Stomach (tissue), 9 donors: ENCODE results near the gene CCDC116. TPM values are rescaled to one million over a fixed set of nuclear protein-coding genes. Genes with fewer than 3 reads are reported as not detected.
"Not testable (repeated sequence)": the region's sequence is repeated elsewhere in the genome, so short reads cannot be mapped to it uniquely, and the experiment has no call there.

Experiments used
- DNase-seq, 2 donors: peaks; one replicate each; pipeline versions ENCODE4 v3.0.0 to v3.0.0-alpha.2; 2013 to 2019
- H3K27ac ChIP-seq, 5 donors: fragments of 200-600 bp in 4 of 5; sonication (generic) in 4 of 5; one replicate each; pipeline ENCODE4 v1.5.1; 2013 to 2019; ENCODE audit warnings: mild to moderate bottlenecking in 1 of 5, moderate library complexity in 1 of 5
- H3K27me3 ChIP-seq, 3 donors: fragments of 200-600 bp; sonication (generic); one replicate each; pipeline ENCODE4 v1.5.1; 2017 to 2019; ENCODE audit warnings: mixed run types in 1 of 3
- H3K36me3 ChIP-seq, 4 donors: fragments of 200-600 bp; sonication (generic); 1 replicate in 3 of 4; 2 replicates in 1 of 4; pipeline ENCODE4 v1.5.1; 2016 to 2019
- H3K4me1 ChIP-seq, 4 donors: fragments of 200-600 bp; sonication (generic); one replicate each; pipeline ENCODE4 v1.5.1; 2016 to 2019
- H3K4me3 ChIP-seq, 4 donors: fragments of 200-600 bp; sonication (generic) in 3 of 4; one replicate each; pipeline ENCODE4 v1.5.1; 2016 to 2019; ENCODE audit warnings: mild to moderate bottlenecking in 1 of 4
- H3K9me3 ChIP-seq, 4 donors: fragments of 200-600 bp; sonication (generic); one replicate each; pipeline ENCODE4 v1.5.1; 2016 to 2019
- EP300 ChIP-seq: sonication (generic); formaldehyde crosslinking; IDR thresholded peaks from one replicate; pipeline ENCODE4 v1.6.1; 2017; ENCODE audit warnings: antibody characterized with exemption
- POLR2A ChIP-seq, 4 donors: fragments of 450-650 bp; IDR thresholded peaks; one replicate each; pipeline ENCODE4 v1.6.1; 2016; ENCODE audit warnings: antibody characterized with exemption in 4 of 4, control low read depth in 2 of 4, mild to moderate bottlenecking in 1 of 4, moderate library complexity in 1 of 4
- POLR2AphosphoS5 ChIP-seq, 3 donors: sonication (generic); formaldehyde crosslinking; IDR thresholded peaks; one replicate each; pipeline ENCODE4 v1.6.1; 2016; ENCODE audit warnings: antibody characterized with exemption in 3 of 3
- WGBS, 5 donors: extraction: QIAGEN DNeasy Blood & Tissue Kit in 3 of 5; methylation state at CpG; one replicate each; pipeline versions ENCODE4 v1.1.5 to v1.1.7; 2013 to 2018; 5-methylcytosine and 5-hydroxymethylcytosine counted together
- intact Hi-C: fragments of 100-400 bp; cut with DNase I; formaldehyde crosslinking; loops from one replicate; pipeline ENCODE4 v1.15.1; 2023; ENCODE audit warnings: low total_unique reads
- polyA plus RNA-seq, 3 donors: library from polyadenylated mRNA; stranded (reverse); fragments of 200-250 nt; gene quantifications; one replicate each; pipeline ENCODE4 v1.2.3, GENCODE V29; 2013
- total RNA-seq, 5 donors: library from RNA; depleted of rRNA; stranded (reverse); fragments of >200 nt; gene quantifications; one replicate each; pipeline versions ENCODE4 v1.1.0 to v1.2.3, GENCODE V29; 2014 to 2016
- TF ChIP-seq, protein P1 (sequence below), 7 experiments: fragments of 450-650 bp in 4 of 7; fragments of 200-600 bp in 3 of 7; sonication (generic) in 3 of 7; IDR thresholded peaks; one replicate each; pipeline ENCODE4 v1.5.1; 2016 to 2019; ENCODE audit warnings: antibody characterized with exemption in 7 of 7, control low read depth in 2 of 7, mild to moderate bottlenecking in 1 of 7
- donor health status: healthy with polysubstance abuse.
- donor health status: Bipolar disorder and iron deficiency.
- donor health status: healthy.

CCDC116 gene
- total and polyA plus RNA-seq, 8 donors, result 0.25 to 0.48 TPM; not detected in 6

GRCh38 chr22:21605887-21606564 lies 26.5 kb upstream of the CCDC116 start:
- no peak overlapping the region for H3K4me3 ChIP-seq
- H3K9me3 ChIP-seq, result no peaks in the 10 kb centered on the region
- no peak overlapping the region for H3K27ac ChIP-seq
- DNase-seq, result no peak
- H3K36me3 ChIP-seq, result peaks cover 3 to 22% (median 13%) of the 10 kb centered on the region in 4 donors
- H3K27me3 ChIP-seq, result no peaks in the 10 kb centered on the region
- WGBS, 5 donors, result 94 to 99% (median 98%) methylated on average over 7 of the region's 7 CpGs
- intact Hi-C loops, result no loop called here
- TF ChIP-seq EP300 (no peak), POLR2AphosphoS5 (IDR thresholded peaks at IDR 0.05) (no peak), POLR2A (IDR thresholded peaks at IDR 0.05) (no peak)
- TF ChIP-seq, protein P1, sequence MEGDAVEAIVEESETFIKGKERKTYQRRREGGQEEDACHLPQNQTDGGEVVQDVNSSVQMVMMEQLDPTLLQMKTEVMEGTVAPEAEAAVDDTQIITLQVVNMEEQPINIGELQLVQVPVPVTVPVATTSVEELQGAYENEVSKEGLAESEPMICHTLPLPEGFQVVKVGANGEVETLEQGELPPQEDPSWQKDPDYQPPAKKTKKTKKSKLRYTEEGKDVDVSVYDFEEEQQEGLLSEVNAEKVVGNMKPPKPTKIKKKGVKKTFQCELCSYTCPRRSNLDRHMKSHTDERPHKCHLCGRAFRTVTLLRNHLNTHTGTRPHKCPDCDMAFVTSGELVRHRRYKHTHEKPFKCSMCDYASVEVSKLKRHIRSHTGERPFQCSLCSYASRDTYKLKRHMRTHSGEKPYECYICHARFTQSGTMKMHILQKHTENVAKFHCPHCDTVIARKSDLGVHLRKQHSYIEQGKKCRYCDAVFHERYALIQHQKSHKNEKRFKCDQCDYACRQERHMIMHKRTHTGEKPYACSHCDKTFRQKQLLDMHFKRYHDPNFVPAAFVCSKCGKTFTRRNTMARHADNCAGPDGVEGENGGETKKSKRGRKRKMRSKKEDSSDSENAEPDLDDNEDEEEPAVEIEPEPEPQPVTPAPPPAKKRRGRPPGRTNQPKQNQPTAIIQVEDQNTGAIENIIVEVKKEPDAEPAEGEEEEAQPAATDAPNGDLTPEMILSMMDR (IDR thresholded peaks at IDR 0.05), result no peak
- H3K4me1 ChIP-seq, result peaks cover 0 to 43% (median 19%) of the 10 kb centered on the region in 4 donors

- 84 to 93% (median 89%) methylated on average over 8 of the region's 8 CpGs for WGBS, 5 donors
- H3K4me1 ChIP-seq, result peaks cover 0 to 43% (median 20%) of the 10 kb centered on the region in 4 donors
- H3K27me3 ChIP-seq, result no peaks in the 10 kb centered on the region
- no peaks in the 10 kb centered on the region for H3K9me3 ChIP-seq
- DNase-seq, result no peak
- no peak overlapping the region for H3K4me3 ChIP-seq
- no peak overlapping the region for H3K27ac ChIP-seq
- TF ChIP-seq POLR2AphosphoS5 (IDR thresholded peaks at IDR 0.05) (no peak), EP300 (no peak), POLR2A (IDR thresholded peaks at IDR 0.05) (no peak)
- TF ChIP-seq, protein P1 (IDR thresholded peaks at IDR 0.05), result no peak
- intact Hi-C loops, result no loop called here
- H3K36me3 ChIP-seq, result peaks cover 11 to 30% (median 20%) of the 10 kb centered on the region in 4 donors
Measured at GRCh38 chr22:21606775-21607174, 25.8 kb upstream of the CCDC116 start.

DNA sequence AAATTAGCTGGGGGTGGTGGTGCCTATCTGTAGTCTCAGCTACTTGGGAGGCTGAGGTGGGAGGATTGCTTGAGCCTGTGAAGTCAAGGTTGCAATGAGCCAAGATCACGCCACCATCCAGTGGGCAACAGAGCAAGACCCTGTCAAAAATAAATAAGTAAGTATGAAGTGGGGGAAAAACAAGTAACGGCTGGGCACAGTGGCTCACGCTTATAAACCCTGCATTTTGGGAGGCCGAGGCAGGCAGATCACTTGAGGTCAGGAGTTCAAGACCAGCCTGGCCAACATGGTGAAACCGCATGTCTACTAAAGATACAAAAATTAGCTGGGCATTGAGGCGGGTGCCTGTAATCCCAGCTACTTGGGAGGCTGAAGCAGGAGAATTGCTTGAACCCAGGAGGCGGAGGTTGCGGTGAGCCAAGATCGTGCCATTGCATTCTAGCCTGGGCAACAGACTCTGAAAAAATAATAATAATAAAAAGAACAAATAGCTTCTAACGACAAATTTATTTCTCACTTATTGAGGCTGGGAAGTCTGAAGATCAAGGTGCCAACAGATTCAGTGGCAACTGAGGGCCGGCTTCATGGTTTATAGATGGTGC lies 22.9 kb upstream of the CCDC116 start:
- H3K27me3 ChIP-seq, H3K4me3 ChIP-seq, DNase-seq, intact Hi-C loops, H3K27ac ChIP-seq, H3K9me3 ChIP-seq: not testable (repeated sequence)
- H3K36me3 ChIP-seq, result peaks cover 12 to 55% (median 43%) of the 10 kb centered on the region in 4 donors
- peaks cover 0 to 43% (median 28%) of the 10 kb centered on the region in 4 donors for H3K4me1 ChIP-seq
- WGBS, 5 donors, result 96 to 98% (median 97%) methylated on average over 11 of the region's 11 CpGs

- intact Hi-C loops, result no loop called here
- 62 to 92% (median 82%) methylated on average over 4 of the region's 4 CpGs for WGBS, 5 donors
- H3K4me3 ChIP-seq, result no peak overlapping the region
- no peaks in the 10 kb centered on the region for H3K9me3 ChIP-seq
- H3K36me3 ChIP-seq, result peaks cover 16 to 61% (median 53%) of the 10 kb centered on the region in 4 donors
- no peak overlapping the region for H3K27ac ChIP-seq
- H3K27me3 ChIP-seq, result no peaks in the 10 kb centered on the region
- H3K4me1 ChIP-seq, result peaks cover 11 to 44% (median 32%) of the 10 kb centered on the region in 4 donors
- no peak for DNase-seq
- TF ChIP-seq EP300 (no peak), POLR2AphosphoS5 (IDR thresholded peaks at IDR 0.05) (no peak), POLR2A (IDR thresholded peaks at IDR 0.05) (no peak)
- TF ChIP-seq, protein P1 (IDR thresholded peaks at IDR 0.05), result no peak
Measured at GRCh38 chr22:21611210-21611977, 21.2 kb upstream of the CCDC116 start.
